ENCODE measurements around the gene PDIA5. TPM values are rescaled to one million over a fixed set of nuclear protein-coding genes. Genes with fewer than 3 reads are reported as not detected.

The PDIA5 gene
- total RNA-seq, 1 donor from 2014 or later, result 33.6 TPM

DNA sequence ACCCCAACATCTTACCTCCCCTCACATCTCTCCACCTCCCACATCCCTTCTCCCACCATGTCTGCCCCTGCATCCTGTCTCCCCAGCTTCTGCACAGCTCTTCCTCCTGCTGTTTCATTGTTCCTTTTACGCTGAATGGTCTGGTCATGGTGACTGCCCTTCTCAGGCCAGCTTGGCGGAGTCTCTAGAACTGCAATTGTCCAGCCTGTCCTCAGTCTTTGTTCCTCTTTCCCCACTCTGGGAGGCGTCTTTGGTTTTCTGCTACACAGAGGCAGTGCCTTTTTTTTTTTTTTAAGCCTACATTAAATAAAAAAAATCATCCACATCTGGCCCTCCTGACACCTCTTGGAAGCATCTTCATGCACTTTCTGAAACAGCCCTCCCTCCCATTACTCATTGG lies 85.9 kb downstream of the PDIA5 start:
- intact Hi-C loops (cut with DNase I), result no loop called here
- no peaks in the 10 kb centered on the region for H3K9me3 ChIP-seq
- TF ChIP-seq, protein P1, sequence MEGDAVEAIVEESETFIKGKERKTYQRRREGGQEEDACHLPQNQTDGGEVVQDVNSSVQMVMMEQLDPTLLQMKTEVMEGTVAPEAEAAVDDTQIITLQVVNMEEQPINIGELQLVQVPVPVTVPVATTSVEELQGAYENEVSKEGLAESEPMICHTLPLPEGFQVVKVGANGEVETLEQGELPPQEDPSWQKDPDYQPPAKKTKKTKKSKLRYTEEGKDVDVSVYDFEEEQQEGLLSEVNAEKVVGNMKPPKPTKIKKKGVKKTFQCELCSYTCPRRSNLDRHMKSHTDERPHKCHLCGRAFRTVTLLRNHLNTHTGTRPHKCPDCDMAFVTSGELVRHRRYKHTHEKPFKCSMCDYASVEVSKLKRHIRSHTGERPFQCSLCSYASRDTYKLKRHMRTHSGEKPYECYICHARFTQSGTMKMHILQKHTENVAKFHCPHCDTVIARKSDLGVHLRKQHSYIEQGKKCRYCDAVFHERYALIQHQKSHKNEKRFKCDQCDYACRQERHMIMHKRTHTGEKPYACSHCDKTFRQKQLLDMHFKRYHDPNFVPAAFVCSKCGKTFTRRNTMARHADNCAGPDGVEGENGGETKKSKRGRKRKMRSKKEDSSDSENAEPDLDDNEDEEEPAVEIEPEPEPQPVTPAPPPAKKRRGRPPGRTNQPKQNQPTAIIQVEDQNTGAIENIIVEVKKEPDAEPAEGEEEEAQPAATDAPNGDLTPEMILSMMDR (IDR thresholded peaks at IDR 0.05), result no peak
- peaks cover 18% of the 10 kb centered on the region for H3K36me3 ChIP-seq
- H3K4me1 ChIP-seq, result peaks cover 6% of the 10 kb centered on the region
- peak; percentile 29 for ATAC-seq
- no peak overlapping the region for H3K4me3 ChIP-seq
- DNase-seq, result no peak
- no peak overlapping the region for H3K27ac ChIP-seq
- H3K27me3 ChIP-seq, result no peaks in the 10 kb centered on the region

DNA sequence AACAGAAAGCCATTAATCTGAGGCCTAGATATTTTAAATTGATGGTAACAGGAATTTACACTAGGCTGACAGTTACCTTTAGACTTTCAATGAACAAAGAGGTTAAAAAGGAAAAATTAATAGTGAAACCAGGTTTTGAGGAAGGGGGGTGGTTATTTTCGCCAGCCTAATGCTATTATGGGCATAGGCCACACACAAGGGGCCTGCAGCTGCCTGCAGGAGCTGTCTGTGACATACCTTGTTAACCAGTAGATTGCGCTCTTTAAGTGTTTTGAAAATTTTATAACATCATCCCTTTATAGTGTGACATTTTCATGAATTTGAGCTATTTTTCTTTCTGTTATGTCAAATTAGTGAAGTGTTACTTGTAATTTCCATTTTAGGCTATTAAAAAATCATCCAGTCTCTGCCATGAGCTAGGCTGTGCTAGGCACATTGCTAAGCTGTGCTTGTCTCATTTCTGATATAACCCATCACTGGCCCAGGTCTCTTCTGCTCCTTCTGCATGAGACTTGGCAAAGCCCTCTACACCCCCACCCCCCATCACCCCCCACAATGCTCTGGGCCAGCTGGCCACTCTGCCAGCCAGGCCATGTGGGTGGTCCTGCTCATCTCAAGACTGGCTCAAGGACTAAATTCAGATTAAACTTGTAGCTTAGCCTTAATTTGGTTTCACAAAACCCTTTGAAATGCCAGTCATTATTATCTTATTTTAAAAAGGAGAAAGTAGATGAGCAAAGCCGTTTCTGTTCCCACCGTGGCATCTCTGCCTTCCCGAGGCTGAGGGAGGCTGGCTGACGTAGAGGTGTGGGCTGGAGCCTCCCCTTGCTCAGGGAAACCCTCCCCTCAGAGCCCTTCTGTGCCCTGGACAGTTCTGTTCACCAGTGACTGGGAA lies 86.5 kb downstream of the PDIA5 start:
- Histone ChIP-seq H3K27ac (no peak overlapping the region), H3K4me1 (peaks cover 6% of the 10 kb centered on the region)
- ATAC-seq, result no peak

DNA sequence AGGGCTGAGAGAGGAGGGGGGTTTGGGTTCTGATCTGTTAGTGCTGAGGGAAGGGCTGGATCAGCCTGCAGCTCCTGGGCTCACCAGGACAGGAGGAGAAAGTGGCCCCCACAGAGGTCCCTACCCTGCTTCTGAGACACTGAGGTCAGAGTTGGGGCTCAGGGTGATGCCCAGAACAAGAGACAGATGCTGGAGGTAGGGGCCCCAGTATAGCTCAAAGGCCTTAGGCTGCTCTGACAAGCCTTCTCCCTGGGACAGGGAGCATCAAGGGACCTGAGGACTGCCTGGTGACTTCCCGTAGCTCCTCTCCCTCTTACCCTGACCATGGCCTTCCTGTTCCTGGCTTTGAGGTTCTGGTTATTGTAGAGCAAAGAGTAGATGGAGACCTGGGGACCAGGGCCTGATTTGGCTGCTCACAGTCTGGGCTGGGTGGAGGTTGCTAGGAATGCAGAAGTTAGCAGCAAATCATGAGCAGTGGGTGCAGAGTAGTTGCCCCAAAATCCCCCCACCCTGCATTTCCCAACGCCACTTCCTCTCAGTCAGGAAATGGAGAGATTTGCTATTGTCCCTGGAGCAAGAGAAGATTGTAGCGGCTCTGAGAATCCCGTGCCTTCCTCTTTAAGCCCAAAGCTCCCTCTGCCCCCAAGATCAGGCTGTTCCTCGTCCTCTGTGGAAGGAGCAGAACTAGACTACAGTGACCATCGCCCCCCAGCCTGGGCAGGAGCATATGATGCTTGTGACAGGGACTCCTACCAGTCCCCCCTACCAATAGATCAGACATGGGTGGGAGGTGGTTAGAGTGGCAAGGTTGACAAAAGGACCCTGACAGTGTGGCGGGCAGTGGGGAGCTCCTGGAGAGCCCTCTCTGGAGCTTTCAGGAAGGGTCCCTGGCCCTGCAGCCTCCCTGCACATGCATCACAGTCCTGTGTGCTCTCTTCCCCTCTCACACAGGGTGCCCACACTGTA lies 87.5 kb downstream of the PDIA5 start:
- Histone ChIP-seq H3K36me3 (peaks cover 17% of the 10 kb centered on the region), H3K4me1 (peaks cover 6% of the 10 kb centered on the region), H3K27me3 (no peaks in the 10 kb centered on the region), H3K4me3 (no peak overlapping the region), H3K9me3 (no peaks in the 10 kb centered on the region), H3K27ac (no peak overlapping the region)
- TF ChIP-seq, protein P1 (IDR thresholded peaks at IDR 0.05), result no peak
- peak; percentile 41 for DNase-seq
- intact Hi-C loops (cut with DNase I), result no loop called here
- peak; percentile 1 for ATAC-seq

More for the DNA sequence above, 86.5 kb downstream of the PDIA5 start:
- TF ChIP-seq, protein P1 (IDR thresholded peaks at IDR 0.05), result no peak
- Histone ChIP-seq H3K9me3 (no peaks in the 10 kb centered on the region), H3K27me3 (no peaks in the 10 kb centered on the region), H3K36me3 (peaks cover 17% of the 10 kb centered on the region), H3K4me3 (no peak overlapping the region)
- intact Hi-C loops (cut with DNase I), result no loop called here
- no peak for DNase-seq

DNA sequence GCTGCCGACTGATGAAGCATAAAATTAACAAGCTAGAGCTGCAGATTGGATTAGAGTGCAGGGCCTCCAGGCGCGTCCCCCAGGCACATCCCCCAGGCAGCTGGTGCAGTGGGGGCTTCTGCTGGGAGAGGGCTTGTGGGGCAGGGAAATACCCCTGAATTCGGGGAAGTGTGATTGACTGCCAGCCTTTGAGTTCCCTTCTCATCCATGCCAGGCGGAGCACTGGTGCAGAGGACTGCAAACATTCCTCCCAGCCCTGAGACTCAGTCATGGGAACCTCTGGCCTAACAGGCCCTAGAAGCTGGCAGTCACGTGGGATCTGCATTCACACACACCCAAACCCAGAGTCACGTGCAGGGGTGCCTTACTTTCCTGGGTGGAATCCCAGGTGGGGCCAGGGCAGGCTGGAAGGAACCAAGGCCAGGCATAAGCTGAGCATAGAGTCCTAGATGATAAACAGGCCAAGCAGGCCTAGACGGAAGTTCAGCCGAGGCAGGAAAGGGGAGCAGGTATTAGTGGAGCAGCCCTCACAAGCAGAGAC lies 88.7 kb downstream of the PDIA5 start:
- ATAC-seq (peak; percentile 59), DNase-seq (peak; percentile 66)
- intact Hi-C loops (cut with DNase I), result no loop called here
- no peaks in the 10 kb centered on the region for H3K9me3 ChIP-seq
- peaks cover 7% of the 10 kb centered on the region for H3K36me3 ChIP-seq
- TF ChIP-seq, protein P1 (IDR thresholded peaks at IDR 0.05), result no peak
- H3K4me1 ChIP-seq, result peaks cover 6% of the 10 kb centered on the region
- no peak overlapping the region for H3K27ac ChIP-seq
- no peaks in the 10 kb centered on the region for H3K27me3 ChIP-seq
- no peak overlapping the region for H3K4me3 ChIP-seq

DNA sequence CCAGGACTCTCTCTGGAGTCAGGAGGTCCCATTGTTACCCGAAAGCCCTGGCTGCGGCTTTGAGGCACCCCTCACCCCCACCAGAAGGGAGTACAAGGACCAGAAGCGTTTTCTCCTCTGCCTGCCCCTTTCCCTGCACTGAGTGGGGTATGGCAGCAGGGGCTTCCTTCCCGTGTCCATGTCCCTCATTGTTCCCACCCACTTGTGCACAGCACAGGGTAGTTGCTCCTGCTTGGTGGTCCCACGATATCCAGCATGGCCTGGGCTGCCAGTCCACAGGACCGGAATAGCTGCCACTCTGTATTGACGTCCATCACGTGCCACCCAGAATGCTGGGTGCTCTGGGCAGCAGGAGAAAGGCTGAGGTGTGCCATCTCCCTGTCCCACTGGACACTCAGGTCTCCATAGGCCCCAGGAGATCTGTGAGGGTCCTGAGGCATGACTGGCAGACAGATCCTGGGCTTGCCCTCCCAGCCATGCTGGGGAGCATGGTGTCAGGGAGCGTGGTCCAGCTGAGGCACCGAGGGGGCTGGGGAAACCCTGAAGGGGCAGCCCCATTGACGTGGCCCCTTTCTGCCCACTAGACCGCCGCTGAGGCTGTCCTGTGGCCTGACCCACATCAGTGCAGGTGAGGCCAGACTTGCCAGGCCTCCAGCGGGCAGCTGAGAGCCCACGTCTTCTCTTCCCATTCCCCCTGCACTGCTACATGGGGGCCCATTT lies 89.6 kb downstream of the PDIA5 start:
- no peaks in the 10 kb centered on the region for H3K9me3 ChIP-seq
- TF ChIP-seq, protein P1 (IDR thresholded peaks at IDR 0.05), result no peak
- H3K4me3 ChIP-seq, result no peak overlapping the region
- peaks cover 12% of the 10 kb centered on the region for H3K36me3 ChIP-seq
- intact Hi-C loops (cut with DNase I), result no loop called here
- peaks cover 6% of the 10 kb centered on the region for H3K4me1 ChIP-seq
- H3K27ac ChIP-seq, result no peak overlapping the region
- no peaks in the 10 kb centered on the region for H3K27me3 ChIP-seq
- ATAC-seq, result no peak
- DNase-seq, result peak; percentile 51

Data from upper lobe of right lung (tissue), 1 donor.